ENCODE data around the gene SPATA24.
"Not testable (repeated sequence)": the region's sequence is repeated elsewhere in the genome, so short reads cannot be mapped to it uniquely, and the experiment has no call there.

Gene SPATA24

GRCh38 chr5:139382807-139383206 is 21.1 kb downstream of the SPATA24 start:
- no peak for DNase-seq (ENCODE audit: low read depth)

- DNase-seq (ENCODE audit: low read depth) = no peak
Measured at GRCh38 chr5:139381837-139382761, 21.8 kb downstream of the SPATA24 start.

GRCh38 chr5:139379626-139380449 is 24.1 kb downstream of the SPATA24 start:
- DNase-seq (ENCODE audit: low read depth) = no peak

- no peak for DNase-seq (ENCODE audit: low read depth)
Measured at GRCh38 chr5:139378941-139379361, 24.9 kb downstream of the SPATA24 start.

GRCh38 chr5:139378101-139378825 is 25.6 kb downstream of the SPATA24 start:
- no peak for DNase-seq (ENCODE audit: low read depth)

- DNase-seq (ENCODE audit: low read depth) = no peak
Measured at GRCh38 chr5:139377226-139377625, 26.7 kb downstream of the SPATA24 start.

- DNase-seq (ENCODE audit: low read depth) = no peak
Measured at GRCh38 chr5:139376364-139376763, 27.5 kb downstream of the SPATA24 start.

- no peak for DNase-seq (ENCODE audit: low read depth)
Measured at GRCh38 chr5:139374909-139375308, 29.0 kb downstream of the SPATA24 start.

GRCh38 chr5:139371482-139372435 is 32.1 kb downstream of the SPATA24 start:
- peak; percentile 63 for DNase-seq (ENCODE audit: low read depth)

GRCh38 chr5:139369181-139369580 is 34.7 kb downstream of the SPATA24 start:
- peak; percentile 70 for DNase-seq (ENCODE audit: low read depth)

GRCh38 chr5:139368613-139369012 is 35.3 kb downstream of the SPATA24 start:
- no peak for DNase-seq (ENCODE audit: low read depth)

GRCh38 chr5:139364466-139364865 is 39.4 kb downstream of the SPATA24 start:
- DNase-seq (ENCODE audit: low read depth) = no peak

- no peak for DNase-seq (ENCODE audit: low read depth)
Measured at GRCh38 chr5:139363937-139364336, 40.0 kb downstream of the SPATA24 start.

- DNase-seq (ENCODE audit: low read depth) = no peak
Measured at GRCh38 chr5:139361835-139362429, 42.0 kb downstream of the SPATA24 start.

- no peak for DNase-seq (ENCODE audit: low read depth)
Measured at GRCh38 chr5:139360384-139360783, 43.5 kb downstream of the SPATA24 start.

GRCh38 chr5:139358064-139358463 is 45.8 kb downstream of the SPATA24 start:
- no peak for DNase-seq (ENCODE audit: low read depth)

GRCh38 chr5:139355900-139356299 is 48.0 kb downstream of the SPATA24 start:
- not testable (repeated sequence) for DNase-seq (ENCODE audit: low read depth)

- no peak for DNase-seq (ENCODE audit: low read depth)
Measured at GRCh38 chr5:139354186-139354585, 49.7 kb downstream of the SPATA24 start.

- DNase-seq (ENCODE audit: low read depth) = not testable (repeated sequence)
Measured at GRCh38 chr5:139347863-139348262, 56.0 kb downstream of the SPATA24 start.

Measured in stromal cell of bone marrow (primary cell).